ENCODE data around the gene PCGF5. TPM values are rescaled to one million over a fixed set of nuclear protein-coding genes. Genes with fewer than 3 reads are reported as not detected.

Gene PCGF5
- total RNA-seq, 2 donors from 2014 or later = 42.8 to 62.0 TPM

Other genes starting within 250 kb of the PCGF5 start
- gene HECTD2, start 189.7 kb downstream of the PCGF5 start, total RNA-seq = 1 to 10 TPM; 6.9 TPM

All from right atrium auricular region (tissue), 2 donors.